HEK293T (cell line): ENCODE results near the gene SCYL1.

Experiments used
- ARNT ChIP-seq: fragments of 450-650 bp; IDR thresholded peaks from 2 replicates; pipeline ENCODE4 v1.6.1; 2017; ENCODE audit warnings: mild to moderate bottlenecking
- BHLHE40 ChIP-seq: fragments of 450-650 bp; IDR thresholded peaks from 2 replicates; pipeline ENCODE4 v1.6.1; 2016; ENCODE audit warnings: mild to moderate bottlenecking, moderate library complexity, borderline replicate concordance
- CTBP1 ChIP-seq: fragments of 450-650 bp; IDR thresholded peaks from 2 replicates; pipeline ENCODE4 v1.6.1; 2016; ENCODE audit warnings: borderline replicate concordance
- ELF4 ChIP-seq: fragments of 450-650 bp; IDR thresholded peaks from 2 replicates; pipeline ENCODE4 v1.6.1; 2017; ENCODE audit warnings: antibody characterized with exemption
- HDGF ChIP-seq: fragments of 450-650 bp; IDR thresholded peaks from 2 replicates; pipeline ENCODE4 v1.6.1; 2017; ENCODE audit warnings: antibody characterized with exemption, borderline replicate concordance
- NFRKB ChIP-seq: fragments of 450-650 bp; IDR thresholded peaks from 2 replicates; pipeline ENCODE4 v1.6.1; 2016; ENCODE audit warnings: mild to moderate bottlenecking, moderate library complexity
- SP1 ChIP-seq: fragments of 450-650 bp; IDR thresholded peaks from 2 replicates; pipeline ENCODE4 v1.6.1; 2017
- SUZ12 ChIP-seq: fragments of 450-650 bp; IDR thresholded peaks from 2 replicates; pipeline ENCODE4 v1.6.1; 2016; ENCODE audit warnings: mild to moderate bottlenecking
- TARDBP ChIP-seq: fragments of 450-650 bp; IDR thresholded peaks from 2 replicates; pipeline ENCODE4 v1.6.1; 2016

GRCh38 chr11:65537296-65537597, 12.4 kb downstream of the SCYL1 start:
- TF ChIP-seq TARDBP (no peak), NFRKB (no peak), BHLHE40 (no peak), HDGF (no peak), SP1 (no peak), ARNT (no peak), ELF4 (no peak), SUZ12 (no peak), CTBP1 (no peak)
